Adipocyte (in vitro differentiated cells): Measurements from ENCODE around the gene REX1BD.

Source experiments
- DNase-seq: peaks from one replicate; pipeline ENCODE4 v3.0.0-alpha.2; 2015; ENCODE audit warnings: low read depth
- H3K27me3 ChIP-seq: replicated peaks from 2 replicates; pipeline ENCODE4 v1.7.0; 2013; ENCODE audit warnings: mild to moderate bottlenecking, low read length, moderate library complexity; ENCODE audit not compliant: control insufficient read depth, insufficient read depth
- H3K36me3 ChIP-seq: 2 replicates; pipeline ENCODE4 v1.7.0; 2013; ENCODE audit warnings: low read length, mild to moderate bottlenecking, moderate library complexity; ENCODE audit not compliant: control insufficient read depth, insufficient read depth, severe bottlenecking
- H3K4me1 ChIP-seq: 2 replicates; pipeline ENCODE4 v1.7.0; 2013; ENCODE audit warnings: mild to moderate bottlenecking, low read length, moderate library complexity; ENCODE audit not compliant: control insufficient read depth, insufficient read depth
- H3K4me3 ChIP-seq: 2 replicates; pipeline ENCODE4 v1.7.0; 2013; ENCODE audit warnings: mild to moderate bottlenecking, low read length, moderate library complexity
- H3K9ac ChIP-seq: 2 replicates; pipeline ENCODE4 v1.7.0; 2013; ENCODE audit warnings: mild to moderate bottlenecking, low read length, moderate library complexity
- H3K9me3 ChIP-seq: 2 replicates; pipeline ENCODE4 v1.7.0; 2013; ENCODE audit warnings: mild to moderate bottlenecking, low read length, moderate library complexity; ENCODE audit not compliant: control insufficient read depth

REX1BD gene

GRCh38 chr19:18611327-18612050 is 22.9 kb downstream of the REX1BD start:
- Histone ChIP-seq H3K36me3 (no peaks in the 10 kb centered on the region), H3K27me3 (peaks cover 13% of the 10 kb centered on the region), H3K4me3 (peak overlapping the region; percentile 72), H3K9ac (peak overlapping the region; percentile 39), H3K9me3 (no peaks in the 10 kb centered on the region), H3K4me1 (peaks cover 24% of the 10 kb centered on the region)
- no peak for DNase-seq

GRCh38 chr19:18612051-18612771 is 23.6 kb downstream of the REX1BD start:
- H3K4me3 ChIP-seq: peak overlapping the region; percentile 72

GRCh38 chr19:18612772-18613588 is 24.4 kb downstream of the REX1BD start, which contains the start of gene TMEM59L:
Gene TMEM59L, plus strand, starts transcription at chr19:18612870. Its CDS starts 89 bp downstream, at chr19:18612959.
- Histone ChIP-seq H3K4me3 (peak within 1 kb of the TSS; percentile 72), H3K36me3 (no peaks in the 10 kb centered on the region), H3K9ac (peak within 1 kb of the TSS; percentile 71), H3K9me3 (no peaks in the 10 kb centered on the region), H3K4me1 (peaks cover 21% of the 10 kb centered on the region), H3K27me3 (peaks cover 13% of the 10 kb centered on the region)
- peak; percentile 63 for DNase-seq

More at GRCh38 chr19:18612051-18612771, 23.6 kb downstream of the REX1BD start:
- Histone ChIP-seq H3K36me3 (no peaks in the 10 kb centered on the region), H3K9me3 (no peaks in the 10 kb centered on the region), H3K4me1 (peaks cover 24% of the 10 kb centered on the region), H3K9ac (peak overlapping the region; percentile 71), H3K27me3 (peaks cover 13% of the 10 kb centered on the region)
- no peak for DNase-seq

GRCh38 chr19:18613589-18614234 is 25.1 kb downstream of the REX1BD start:
- peaks cover 13% of the 10 kb centered on the region for H3K27me3 ChIP-seq
- peaks cover 16% of the 10 kb centered on the region for H3K4me1 ChIP-seq
- H3K9me3 ChIP-seq: no peaks in the 10 kb centered on the region
- H3K36me3 ChIP-seq: no peaks in the 10 kb centered on the region
- H3K9ac ChIP-seq: peak overlapping the region; percentile 71
- no peak for DNase-seq
- peak overlapping the region; percentile 72 for H3K4me3 ChIP-seq

- Histone ChIP-seq H3K27me3 (peaks cover 11% of the 10 kb centered on the region), H3K4me1 (peaks cover 10% of the 10 kb centered on the region), H3K36me3 (no peaks in the 10 kb centered on the region), H3K9me3 (no peaks in the 10 kb centered on the region), H3K4me3 (no peak overlapping the region), H3K9ac (no peak overlapping the region)
- DNase-seq: no peak
Observed at GRCh38 chr19:18616023-18616422, 27.4 kb downstream of the REX1BD start.

- Histone ChIP-seq H3K9me3 (no peaks in the 10 kb centered on the region), H3K27me3 (no peaks in the 10 kb centered on the region), H3K4me3 (no peak overlapping the region), H3K4me1 (no peaks in the 10 kb centered on the region), H3K9ac (no peak overlapping the region), H3K36me3 (no peaks in the 10 kb centered on the region)
- DNase-seq: no peak
Observed at GRCh38 chr19:18617562-18617961, 29.0 kb downstream of the REX1BD start.

- Histone ChIP-seq H3K36me3 (no peaks in the 10 kb centered on the region), H3K9me3 (no peaks in the 10 kb centered on the region), H3K4me3 (no peak overlapping the region), H3K9ac (no peak overlapping the region), H3K4me1 (no peaks in the 10 kb centered on the region), H3K27me3 (no peaks in the 10 kb centered on the region)
- DNase-seq: no peak
Observed at GRCh38 chr19:18618236-18618635, 29.6 kb downstream of the REX1BD start.

- no peak for DNase-seq
- Histone ChIP-seq H3K4me1 (no peaks in the 10 kb centered on the region), H3K4me3 (no peak overlapping the region), H3K36me3 (no peaks in the 10 kb centered on the region), H3K27me3 (no peaks in the 10 kb centered on the region), H3K9me3 (no peaks in the 10 kb centered on the region), H3K9ac (no peak overlapping the region)
Observed at GRCh38 chr19:18620311-18620710, 31.7 kb downstream of the REX1BD start.

GRCh38 chr19:18620902-18621301 is 32.3 kb downstream of the REX1BD start:
- Histone ChIP-seq H3K4me1 (no peaks in the 10 kb centered on the region), H3K36me3 (no peaks in the 10 kb centered on the region), H3K4me3 (no peak overlapping the region), H3K9me3 (no peaks in the 10 kb centered on the region), H3K27me3 (no peaks in the 10 kb centered on the region), H3K9ac (no peak overlapping the region)
- DNase-seq: no peak

GRCh38 chr19:18626906-18627305 is 38.3 kb downstream of the REX1BD start:
- Histone ChIP-seq H3K9me3 (no peaks in the 10 kb centered on the region), H3K27me3 (no peaks in the 10 kb centered on the region), H3K36me3 (no peaks in the 10 kb centered on the region), H3K9ac (no peak overlapping the region), H3K4me1 (peaks cover 16% of the 10 kb centered on the region), H3K4me3 (no peak overlapping the region)
- DNase-seq: no peak
